Liver (tissue), 3 donors: ENCODE measurements around the gene ARCN1.

ENCODE experiments used
- ATF3 ChIP-seq: IDR thresholded peaks from 2 replicates; pipeline ENCODE4 v1.6.1; 2016; ENCODE audit warnings: antibody characterized with exemption
- CTCF ChIP-seq: fragments of 150-350 bp; IDR thresholded peaks from 2 replicates; pipeline ENCODE4 v1.5.1; 2017; ENCODE audit warnings: improper control_type of control experiment, low read depth, low read length; ENCODE audit not compliant: missing input control
- EGR1 ChIP-seq, 2 donors: IDR thresholded peaks; 2 replicates each; pipeline ENCODE4 v1.6.1; 2016 to 2018; ENCODE audit warnings: antibody characterized with exemption in 2 of 2, low read depth in 2 of 2
- FOXA1 ChIP-seq: IDR thresholded peaks from 2 replicates; pipeline ENCODE4 v1.6.1; 2016; ENCODE audit warnings: antibody characterized with exemption
- GABPA ChIP-seq, 2 donors: IDR thresholded peaks in 1 of 2; conservative IDR thresholded peaks in 1 of 2; 2 replicates each; pipeline ENCODE4 v1.6.1; 2016; ENCODE audit warnings: antibody characterized with exemption in 2 of 2, mild to moderate bottlenecking in 1 of 2, moderate library complexity in 1 of 2
- HNF4G ChIP-seq: IDR thresholded peaks from 2 replicates; pipeline ENCODE4 v1.6.1; 2016; ENCODE audit warnings: antibody characterized with exemption
- MAX ChIP-seq: IDR thresholded peaks from 2 replicates; pipeline ENCODE4 v1.6.1; 2016; ENCODE audit warnings: antibody characterized with exemption
- NR2F2 ChIP-seq: IDR thresholded peaks from 2 replicates; pipeline ENCODE4 v1.6.1; 2016; ENCODE audit warnings: antibody characterized with exemption
- RAD21 ChIP-seq, 2 donors: IDR thresholded peaks; 2 replicates each; pipeline ENCODE4 v1.6.1; 2016; ENCODE audit warnings: antibody characterized with exemption in 2 of 2, mild to moderate bottlenecking in 2 of 2
- REST ChIP-seq: IDR thresholded peaks from 2 replicates; pipeline ENCODE4 v1.6.1; 2016; ENCODE audit warnings: antibody characterized with exemption, mild to moderate bottlenecking
- SP1 ChIP-seq: IDR thresholded peaks from 2 replicates; pipeline ENCODE4 v1.6.1; 2018; ENCODE audit warnings: antibody characterized with exemption, mild to moderate bottlenecking
- TAF1 ChIP-seq: conservative IDR thresholded peaks from 2 replicates; pipeline ENCODE4 v1.6.1; 2016; ENCODE audit warnings: antibody characterized with exemption, mild to moderate bottlenecking
- YY1 ChIP-seq: IDR thresholded peaks from 2 replicates; pipeline ENCODE4 v1.6.1; 2016; ENCODE audit warnings: antibody characterized with exemption, mild to moderate bottlenecking
- ZBTB33 ChIP-seq: IDR thresholded peaks from 2 replicates; pipeline ENCODE4 v1.6.1; 2016; ENCODE audit warnings: antibody characterized with exemption
- donor health status: healthy.
- donor health status: healthy.

- TF ChIP-seq CTCF (no peak), YY1 (no peak), SP1 (no peak), TAF1 (no peak), RAD21 (IDR thresholded peaks at IDR 0.05) (no peak), GABPA (IDR thresholded peaks at IDR 0.05 in 1 of 2, conservative IDR thresholded peaks at IDR 0.05 in 1 of 2) (no peak), MAX (no peak), ATF3 (no peak), EGR1 (IDR thresholded peaks at IDR 0.05; ENCODE audit: low read depth in 2 of 2) (no peak), REST (no peak), FOXA1 (no peak), ZBTB33 (no peak), NR2F2 (no peak), HNF4G (no peak)
Observed at GRCh38 chr11:118625036-118625690, 53.0 kb downstream of the ARCN1 start.
